HTERT RPE-1 (cell line): Measurements from ENCODE around the gene RETREG1.
"Not testable (repeated sequence)": the region's sequence is repeated elsewhere in the genome, so short reads cannot be mapped to it uniquely, and the experiment has no call there.

Experiments
- in situ Hi-C: fragments of 300-500 bp; cut with MboI; formaldehyde crosslinking; loops from 4 replicates; pipeline ENCODE4 v1.14.3; 2020; ENCODE audit warnings: low sequenced_read_pairs

The RETREG1 gene

DNA sequence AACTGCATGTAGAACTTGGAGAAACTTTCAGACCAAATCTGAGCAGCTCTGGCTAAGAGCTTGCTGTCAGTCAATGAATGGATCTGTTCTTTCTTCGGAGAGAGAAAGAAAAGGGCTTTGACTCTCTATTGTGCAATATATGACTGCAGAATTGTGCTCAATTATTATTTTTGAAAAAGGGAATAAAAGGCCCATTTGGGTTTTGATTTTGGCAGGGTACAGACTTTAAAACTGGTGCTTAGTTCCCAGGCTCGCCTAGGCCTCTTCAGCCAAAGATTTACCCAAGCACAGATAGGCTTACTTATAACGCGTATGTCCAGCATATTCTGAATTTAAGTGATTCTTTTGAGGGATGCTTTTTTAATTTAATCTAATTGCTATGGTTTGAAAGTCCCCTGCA, 59.3 kb downstream of the RETREG1 start:
- in situ Hi-C loops: no loop called here

DNA sequence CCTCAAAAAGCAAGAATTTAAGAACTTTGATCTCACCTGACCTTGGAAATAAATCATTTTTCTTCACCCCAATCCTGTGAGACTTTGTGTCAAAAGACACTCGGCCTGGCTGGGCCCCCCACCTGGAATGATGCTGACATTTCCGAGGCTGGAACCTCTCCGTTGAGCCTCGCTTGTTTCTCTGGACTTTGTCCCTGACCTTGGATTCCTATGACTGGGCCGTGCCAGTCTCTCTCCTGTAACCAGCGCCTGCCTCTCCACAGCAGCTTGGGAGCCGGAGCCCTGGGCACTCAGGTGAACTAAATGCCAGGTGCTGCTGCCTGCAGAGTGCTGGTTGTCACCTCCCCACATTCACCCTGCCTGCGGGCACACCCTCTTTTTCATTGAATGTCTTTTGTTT, 62.7 kb downstream of the RETREG1 start:
- in situ Hi-C loops: no loop called here

DNA sequence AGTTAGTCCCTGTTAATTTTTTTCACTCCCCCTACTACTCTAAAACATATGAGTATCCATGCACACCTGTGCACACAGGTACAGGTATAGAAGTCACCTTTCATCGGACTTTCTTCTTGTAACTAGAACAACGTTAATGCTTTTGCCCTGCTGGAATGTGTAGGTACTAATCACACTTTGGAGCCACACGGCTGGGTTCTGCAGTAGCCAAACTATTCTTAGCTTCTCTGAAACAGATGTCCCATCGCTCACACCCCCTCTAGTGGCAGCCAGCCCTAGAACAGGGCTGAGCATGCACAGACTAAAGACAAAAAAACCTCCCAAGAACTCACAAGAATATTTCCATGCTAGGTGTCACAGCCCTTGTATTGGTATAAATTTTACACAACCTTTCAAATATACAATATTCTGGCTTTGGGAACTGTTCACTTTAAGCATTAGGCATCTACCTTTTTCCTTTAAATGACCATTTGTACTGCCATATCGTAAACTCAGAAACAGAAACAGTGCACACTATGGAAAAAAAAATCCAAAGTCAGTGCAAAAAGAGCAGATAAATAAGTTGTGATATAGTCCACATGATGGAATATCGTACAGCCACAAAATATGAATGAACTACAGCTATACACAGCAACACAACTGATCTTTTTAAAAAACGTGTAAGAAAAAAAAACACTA, 64.0 kb downstream of the RETREG1 start:
- in situ Hi-C loops: no loop called here

DNA sequence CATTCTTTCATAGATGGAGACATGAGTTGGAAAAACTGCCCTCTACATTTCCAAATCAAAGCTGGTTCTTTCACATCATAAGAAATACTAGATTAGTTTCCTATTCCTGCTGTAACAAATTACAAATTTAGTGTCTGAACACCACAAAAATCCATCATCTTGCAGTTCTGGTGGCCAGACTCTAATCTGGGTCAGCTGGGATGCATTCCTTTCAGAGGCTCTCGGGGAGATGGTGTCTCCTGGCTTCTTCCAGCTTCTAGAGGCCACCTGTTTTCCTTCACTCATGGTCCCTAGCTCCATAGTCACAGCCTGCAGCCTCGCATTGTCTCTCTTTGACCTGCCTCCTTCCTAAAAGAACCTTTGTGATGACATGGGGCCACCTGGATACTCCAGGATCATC, 65.2 kb downstream of the RETREG1 start:
- in situ Hi-C loops: no loop called here

DNA sequence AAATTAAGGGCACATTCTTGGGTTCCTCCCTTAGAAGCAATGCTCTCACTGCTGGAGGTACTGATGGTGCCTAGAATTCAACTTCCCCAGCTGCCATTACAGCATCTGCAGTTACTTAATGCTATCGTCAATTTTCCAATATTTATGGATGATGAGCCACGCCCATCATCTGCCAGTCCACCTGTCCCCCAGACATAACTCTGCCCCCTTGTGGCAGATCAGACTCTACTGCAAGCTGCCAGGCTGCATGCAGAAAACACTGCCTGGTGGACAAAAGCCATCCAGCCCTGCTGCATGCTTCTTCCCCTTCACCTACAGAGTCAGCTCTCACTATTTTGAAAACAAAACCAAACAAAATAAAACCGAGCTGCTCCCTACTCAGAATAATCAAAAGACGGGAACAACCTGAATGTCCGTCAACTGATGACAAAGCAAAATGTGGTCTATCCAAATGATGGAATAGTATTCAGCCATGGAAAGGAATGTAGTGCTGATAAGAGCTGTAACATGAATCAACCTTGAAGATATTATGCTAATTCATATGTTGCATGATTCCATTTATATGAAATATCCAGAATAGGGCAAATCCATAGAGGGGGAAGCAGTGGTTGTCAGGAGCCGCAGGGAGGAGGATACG, 66.4 kb downstream of the RETREG1 start:
- in situ Hi-C loops: no loop called here

DNA sequence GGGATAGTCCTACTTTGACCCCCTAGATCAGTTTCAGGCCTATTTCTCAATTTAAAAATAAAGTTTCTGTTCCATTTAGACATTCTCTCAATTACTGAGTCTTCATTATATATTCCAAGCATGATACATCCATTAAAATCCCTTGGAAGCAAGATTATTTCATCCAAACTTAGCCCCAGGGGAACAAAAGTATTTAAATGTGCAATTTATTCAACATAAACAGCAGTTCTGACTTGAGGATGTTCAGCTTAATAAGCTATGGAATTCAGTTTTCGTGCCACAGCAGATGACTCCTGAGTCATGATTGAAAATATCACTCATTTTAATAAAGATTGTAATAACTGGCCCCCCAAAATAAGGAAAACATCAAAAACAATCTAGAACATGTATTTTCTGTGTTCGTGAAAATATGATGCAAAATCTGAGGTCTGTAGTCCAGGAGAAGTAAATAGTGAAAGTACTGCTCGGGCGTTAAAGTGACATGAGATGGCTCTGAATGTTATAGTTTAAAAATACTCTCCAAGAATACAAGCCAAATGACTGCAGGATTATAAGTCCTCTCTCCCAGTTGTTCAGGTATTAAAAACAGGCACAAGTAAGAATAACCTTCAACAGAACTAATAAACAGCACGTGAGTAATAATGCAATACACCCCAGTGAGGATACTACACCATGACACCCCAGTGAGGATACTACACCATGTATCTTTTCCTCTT, 67.1 kb downstream of the RETREG1 start:
- in situ Hi-C loops: no loop called here

DNA sequence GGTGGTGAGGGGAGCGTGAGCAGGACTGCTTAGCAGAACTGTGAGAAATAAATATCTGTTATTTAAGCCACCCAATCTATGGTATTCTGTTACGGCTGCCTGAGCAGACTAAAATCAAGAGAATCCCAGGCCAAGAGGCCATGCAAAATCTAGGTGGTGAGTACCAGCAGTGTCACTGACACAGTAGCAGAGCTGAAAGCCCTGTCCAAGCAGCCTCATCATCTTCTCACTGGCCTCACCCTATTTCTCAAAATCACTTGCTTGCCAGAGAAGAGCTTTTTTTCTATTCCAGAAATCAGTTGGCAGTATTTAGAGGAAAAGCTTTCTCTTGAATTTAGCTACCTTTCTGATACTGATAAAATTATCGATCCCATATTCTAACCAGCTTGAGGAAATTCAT, 68.0 kb downstream of the RETREG1 start:
- in situ Hi-C loops: no loop called here

DNA sequence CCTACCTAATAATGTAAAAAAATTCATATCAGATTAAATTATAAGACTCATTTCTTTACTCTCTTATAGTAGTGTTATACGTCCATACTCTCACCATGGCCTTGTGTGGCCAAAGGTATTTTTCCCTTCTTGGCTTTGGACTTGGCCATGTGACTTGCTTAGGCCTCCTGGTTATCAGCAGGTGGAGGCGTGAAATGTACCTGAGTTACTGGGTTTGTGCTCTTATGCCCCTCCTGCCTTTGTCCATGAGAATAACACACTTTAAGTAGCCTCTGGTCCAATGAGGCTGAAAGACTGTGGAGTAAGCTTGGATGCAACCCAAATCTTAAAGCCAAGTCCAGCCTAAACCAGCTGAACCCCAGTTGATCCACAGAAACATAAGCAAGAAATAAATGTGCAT, 68.7 kb downstream of the RETREG1 start:
- in situ Hi-C loops: no loop called here

DNA sequence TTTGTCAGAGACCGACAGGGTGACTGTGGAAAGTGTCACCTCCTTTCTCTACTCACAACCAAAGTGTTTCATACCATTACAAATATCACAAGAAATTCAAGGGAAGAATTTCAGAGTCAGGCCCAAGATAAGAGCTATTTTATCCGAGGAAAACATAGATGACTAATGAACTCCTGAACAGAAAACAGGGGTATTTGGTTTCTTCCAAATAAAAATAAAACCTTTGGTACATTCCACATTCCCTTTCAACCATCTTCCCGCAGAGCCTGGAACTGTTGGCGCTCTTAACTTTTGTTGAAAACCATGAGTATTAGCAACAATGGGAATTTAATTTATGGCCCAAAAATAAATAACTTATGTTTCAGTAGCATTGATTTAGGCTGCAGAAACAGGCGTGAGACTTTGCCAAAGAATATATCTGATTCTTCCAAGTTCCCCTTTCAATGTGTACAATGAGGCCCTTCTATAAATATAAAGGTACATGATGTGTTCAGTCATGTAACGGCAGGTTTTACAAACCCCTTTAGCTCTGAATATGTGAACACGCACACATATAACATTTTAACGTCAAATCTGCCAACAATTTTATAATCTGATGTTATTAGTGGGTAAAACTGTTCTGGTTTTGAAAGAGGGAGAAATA, 69.5 kb downstream of the RETREG1 start:
- in situ Hi-C loops: no loop called here

DNA sequence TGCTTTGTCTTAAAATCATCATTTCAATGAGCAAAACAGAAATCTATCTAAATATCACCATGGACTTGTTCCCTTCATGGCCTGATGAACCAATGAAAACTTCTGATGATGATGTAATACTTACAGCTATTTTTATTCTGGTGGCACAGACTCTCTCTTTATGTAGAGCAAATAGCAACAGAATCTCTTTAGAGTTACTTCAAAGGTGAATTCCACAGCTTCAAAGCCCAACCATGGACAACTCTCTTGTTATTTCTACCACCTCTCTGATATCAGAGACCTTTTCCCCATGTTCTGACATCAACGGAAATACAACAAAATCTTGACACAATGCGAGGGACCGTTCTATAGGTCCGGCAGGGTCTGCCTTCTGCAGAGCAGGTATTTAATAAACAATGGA, 70.1 kb downstream of the RETREG1 start:
- in situ Hi-C loops: no loop called here

DNA sequence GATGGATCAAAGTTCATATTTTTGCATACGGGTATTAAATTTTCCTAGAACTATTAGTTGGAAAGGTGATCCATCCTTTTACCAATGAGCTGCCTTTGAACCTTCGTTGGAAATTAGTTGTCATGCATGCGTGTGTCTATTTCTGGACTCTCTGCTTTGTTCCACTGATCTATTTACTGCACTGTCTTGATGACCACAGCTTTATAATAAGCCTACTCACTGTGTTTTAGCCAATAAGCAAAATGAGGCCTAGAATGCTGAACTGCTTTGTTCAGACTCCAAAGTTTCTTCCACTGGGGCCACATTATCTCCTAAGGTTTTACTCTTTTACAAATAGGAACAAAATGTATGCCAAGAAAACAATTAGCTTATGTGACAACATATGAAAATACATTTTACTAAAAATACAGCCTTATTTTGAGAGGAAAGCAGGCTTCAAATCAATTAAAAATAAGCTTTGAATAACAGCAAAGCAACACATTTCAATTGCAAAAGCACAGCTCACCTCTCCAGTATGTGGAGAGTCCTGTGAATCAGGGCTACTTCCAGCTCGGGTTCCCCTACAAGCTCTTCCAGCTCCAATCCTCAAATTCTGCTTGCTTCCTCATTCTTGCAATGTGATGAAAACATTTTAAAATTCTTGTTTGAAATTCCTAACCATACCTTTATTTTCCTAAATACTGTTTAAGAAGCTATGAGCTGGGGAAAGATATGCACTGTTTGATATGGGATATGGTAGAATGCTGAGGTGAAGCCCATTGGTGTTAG, 72.0 kb downstream of the RETREG1 start:
- in situ Hi-C loops: no loop called here

DNA sequence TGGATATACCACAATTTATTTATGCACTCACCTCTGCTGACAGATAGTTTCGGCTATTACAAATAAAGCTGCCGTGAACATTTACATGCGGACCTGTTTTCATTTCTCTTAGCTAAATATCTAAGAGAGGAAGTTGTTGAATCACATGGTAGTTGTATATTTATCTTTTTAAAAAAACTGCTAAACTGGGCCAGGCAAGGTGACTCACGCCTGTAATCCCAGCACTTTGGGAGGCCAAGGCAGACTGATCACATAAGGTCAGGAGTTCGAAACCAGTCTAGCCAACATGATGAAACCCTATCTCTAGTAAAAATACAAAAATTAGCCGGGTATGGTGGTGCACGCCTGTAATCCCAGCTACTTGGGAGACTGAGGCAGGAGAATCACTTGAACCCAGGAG, 73.6 kb downstream of the RETREG1 start:
- in situ Hi-C loops: not testable (repeated sequence)

DNA sequence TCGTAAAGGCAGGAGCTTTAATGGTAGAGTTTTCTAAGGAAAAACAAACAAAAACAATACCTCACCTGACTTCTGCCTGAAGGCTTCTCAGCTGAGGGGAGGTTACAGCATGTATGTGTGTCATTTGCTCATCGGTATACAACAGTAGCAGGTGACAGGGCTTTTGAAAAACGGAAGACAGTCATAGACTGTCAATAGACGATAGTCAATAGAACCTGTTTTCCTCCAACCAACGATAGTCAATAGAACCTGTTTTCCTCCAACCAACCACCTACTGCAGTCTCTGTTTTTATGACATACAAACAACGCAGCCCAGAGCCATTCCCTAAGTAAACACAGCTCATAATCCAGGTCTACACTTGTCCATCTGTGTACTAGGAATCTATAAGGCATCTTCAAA, 74.6 kb downstream of the RETREG1 start:
- in situ Hi-C loops: no loop called here

DNA sequence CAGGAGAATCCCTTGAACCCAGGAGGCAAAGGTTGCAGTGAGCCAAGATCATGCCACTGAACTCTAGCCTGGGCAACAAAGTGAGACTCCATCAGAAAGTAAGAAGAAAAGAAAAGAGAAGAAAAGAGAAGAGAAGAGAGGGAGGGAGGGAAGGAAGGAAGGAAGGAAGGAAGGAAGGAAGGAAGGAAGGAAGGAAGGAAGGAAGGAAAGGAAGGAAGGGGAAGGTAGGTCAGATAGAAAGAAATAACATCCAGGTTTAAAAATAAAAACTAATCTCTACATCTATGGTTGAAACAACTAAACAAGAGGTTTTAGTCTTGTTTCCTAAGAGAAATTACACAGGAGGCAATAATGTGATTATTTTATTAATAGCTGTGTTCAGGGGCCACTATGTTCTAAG, 75.2 kb downstream of the RETREG1 start:
- in situ Hi-C loops: not testable (repeated sequence)

DNA sequence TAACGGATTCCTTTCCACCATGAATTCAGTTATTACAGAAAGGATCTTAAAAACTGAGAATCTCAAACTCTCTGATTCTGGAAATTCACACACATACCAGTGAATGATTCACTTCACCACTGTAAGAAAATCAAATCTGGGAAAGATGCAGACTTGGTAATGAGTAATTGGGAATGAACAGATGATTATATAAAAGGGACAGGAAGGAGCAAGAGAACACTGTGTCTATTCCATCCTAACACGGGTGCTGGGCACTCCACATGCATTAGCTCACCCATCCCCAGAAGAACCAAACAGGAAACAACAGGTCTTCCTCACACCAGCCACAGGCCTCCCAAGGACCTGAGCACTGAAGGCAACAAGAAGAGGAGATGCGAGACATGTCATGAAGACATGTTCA, 76.4 kb downstream of the RETREG1 start:
- in situ Hi-C loops: no loop called here

DNA sequence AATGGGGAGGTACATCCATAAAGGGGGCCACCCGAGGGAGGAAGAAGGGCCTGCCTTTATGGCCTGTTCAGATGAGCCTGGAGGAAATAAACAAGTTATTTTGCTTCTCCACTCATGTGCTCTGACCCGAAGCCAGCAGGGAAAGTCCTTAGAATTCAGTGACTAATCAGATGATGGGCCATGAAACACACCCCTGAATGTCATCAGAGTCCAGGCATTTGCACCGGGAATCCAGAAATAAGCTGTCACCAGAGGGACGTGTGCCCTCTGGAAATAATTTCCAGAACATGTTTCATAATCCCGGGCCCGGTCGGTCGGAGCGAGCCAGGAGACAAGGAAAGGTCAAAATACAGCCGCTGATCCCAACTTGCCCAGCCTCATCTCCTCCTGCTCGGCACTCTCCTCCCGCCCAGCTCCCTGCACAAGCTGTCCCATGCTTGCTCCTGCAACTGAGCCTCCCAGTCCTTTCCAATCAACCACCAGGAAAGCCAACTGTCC, 77.6 kb downstream of the RETREG1 start:
- in situ Hi-C loops: no loop called here

DNA sequence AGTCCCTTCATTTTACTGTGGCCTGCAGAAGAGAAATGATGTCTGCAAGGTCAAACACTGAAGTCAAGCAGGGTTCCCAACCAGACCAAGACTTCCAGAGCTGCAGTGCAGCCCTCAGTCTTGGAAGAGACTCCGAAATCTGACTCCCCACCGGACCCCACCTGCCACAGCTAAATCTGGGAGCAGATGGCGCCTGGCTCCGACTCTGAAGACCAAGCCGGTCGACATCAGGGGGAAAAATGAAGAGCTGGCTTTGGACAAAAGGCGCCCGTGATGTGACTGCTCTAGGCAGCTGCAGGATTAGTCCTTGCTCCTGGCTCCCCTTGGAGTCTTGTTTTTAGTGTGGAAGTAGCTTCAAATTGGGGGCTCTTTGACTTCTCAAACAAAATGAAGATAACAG, 78.8 kb downstream of the RETREG1 start:
- in situ Hi-C loops: no loop called here

DNA sequence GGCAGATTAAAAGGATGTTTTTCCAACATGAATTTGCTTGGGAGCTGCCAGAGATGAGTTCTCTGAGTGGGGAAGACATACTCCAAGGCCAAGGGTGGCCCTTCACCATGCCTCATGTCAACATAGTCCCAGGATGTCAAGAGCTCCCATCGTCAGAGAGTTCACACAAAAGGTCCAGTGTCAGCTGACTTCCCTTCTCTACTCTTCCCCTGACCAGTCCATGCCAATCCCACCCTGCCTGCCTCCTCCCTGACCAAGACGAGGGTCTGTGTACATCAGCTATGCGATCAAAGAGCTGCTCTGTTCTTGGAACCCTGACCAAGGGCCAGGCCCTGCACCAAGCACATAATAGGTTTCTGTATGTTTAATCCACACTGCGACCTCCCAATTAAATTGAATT, 80.0 kb downstream of the RETREG1 start:
- in situ Hi-C loops: no loop called here

DNA sequence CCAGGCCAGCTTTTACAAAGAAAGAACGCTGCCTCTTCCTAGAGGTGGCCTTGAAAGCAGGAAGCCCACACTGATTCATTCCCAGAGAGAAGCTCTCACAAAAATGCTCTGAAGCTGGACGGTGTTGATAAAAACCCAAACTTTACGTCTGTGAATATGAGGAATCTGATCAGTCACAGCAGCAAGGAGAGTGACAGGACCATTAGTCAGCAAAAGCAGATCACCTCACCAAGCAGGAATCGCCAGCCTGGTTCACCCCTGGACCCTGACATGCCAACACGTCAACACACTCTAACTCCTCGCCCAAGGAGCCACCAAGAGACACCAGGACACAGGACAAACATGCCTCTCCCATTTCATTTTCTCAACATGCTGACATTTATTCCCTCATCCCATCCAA, 80.6 kb downstream of the RETREG1 start:
- in situ Hi-C loops: no loop called here

DNA sequence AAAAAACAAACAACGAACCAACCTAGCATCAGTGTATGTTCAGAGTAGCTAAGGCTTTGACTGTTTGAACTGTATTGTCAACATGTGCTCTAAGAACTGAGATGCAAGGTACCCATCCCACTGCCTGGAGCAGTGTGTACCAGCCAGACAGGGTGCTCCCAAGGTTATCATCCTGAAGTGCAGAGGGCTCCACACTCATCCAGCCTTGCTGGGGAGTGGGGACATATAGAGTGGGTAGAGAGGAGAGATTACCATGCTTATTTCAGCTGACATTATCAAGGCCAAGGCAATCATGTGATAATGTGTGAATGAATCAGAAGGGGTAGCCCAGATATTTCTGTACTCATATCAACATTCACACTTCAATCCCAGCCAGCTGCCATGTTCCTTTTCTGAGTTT, 82.5 kb downstream of the RETREG1 start:
- in situ Hi-C loops: no loop called here

DNA sequence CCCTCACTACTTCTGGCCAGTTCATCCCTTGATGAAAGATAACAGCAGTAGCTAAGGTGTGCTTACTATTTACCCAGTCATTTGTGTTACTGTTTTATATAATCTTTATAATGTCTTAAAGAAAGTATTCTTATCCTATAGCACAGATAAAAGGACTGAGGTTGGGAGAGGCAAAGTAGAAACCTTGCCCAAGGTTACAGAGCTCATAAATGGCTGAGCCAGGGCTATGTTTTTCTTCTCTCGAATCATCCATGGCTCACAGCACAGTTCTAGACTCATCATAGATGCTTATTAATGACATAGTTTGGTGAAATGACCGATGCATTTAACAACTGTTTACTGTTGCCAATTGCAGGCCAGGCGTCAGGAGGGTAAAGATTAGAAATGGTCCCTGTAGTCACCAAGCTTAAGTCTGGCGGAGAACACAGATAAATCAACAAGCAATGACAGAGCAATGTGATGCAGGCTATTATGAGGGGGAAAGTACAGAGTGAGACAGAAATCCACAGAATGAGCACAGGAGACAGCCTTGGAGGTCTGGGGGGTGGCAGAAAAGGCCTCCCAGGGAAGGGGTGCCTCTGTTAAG, 85.6 kb downstream of the RETREG1 start:
- in situ Hi-C loops: no loop called here
